Suprapubic skin (tissue), 4 donors: Measurements from ENCODE around the gene STON2. TPM values are rescaled to one million over a fixed set of nuclear protein-coding genes. Genes with fewer than 3 reads are reported as not detected.

Source experiments
- DNase-seq, 2 donors: peaks; one replicate each; pipeline ENCODE4 v3.0.0-alpha.2; 2019; ENCODE audit warnings: low spot score in 2 of 2
- H3K27ac ChIP-seq: fragments of 200-600 bp; sonication (generic); one replicate; pipeline ENCODE4 v1.5.1; 2019
- H3K27me3 ChIP-seq: fragments of 200-600 bp; sonication (generic); one replicate; pipeline ENCODE4 v1.5.1; 2019
- H3K36me3 ChIP-seq: fragments of 200-600 bp; sonication (generic); one replicate; pipeline ENCODE4 v1.5.1; 2019
- H3K4me1 ChIP-seq: fragments of 200-600 bp; sonication (generic); one replicate; pipeline ENCODE4 v1.5.1; 2019
- H3K4me3 ChIP-seq: fragments of 200-600 bp; sonication (generic); one replicate; pipeline ENCODE4 v1.5.1; 2019; ENCODE audit warnings: mild to moderate bottlenecking
- H3K9me3 ChIP-seq: fragments of 200-600 bp; sonication (generic); one replicate; pipeline ENCODE4 v1.5.1; 2019
- EP300 ChIP-seq: sonication (generic); formaldehyde crosslinking; IDR thresholded peaks from one replicate; pipeline ENCODE4 v1.6.1; 2017; ENCODE audit warnings: antibody characterized with exemption
- POLR2A ChIP-seq, 2 donors: fragments of 450-650 bp; IDR thresholded peaks; one replicate each; pipeline ENCODE4 v1.6.1; 2017; ENCODE audit warnings: antibody characterized with exemption in 2 of 2, mild to moderate bottlenecking in 2 of 2, moderate library complexity in 2 of 2
- POLR2AphosphoS5 ChIP-seq, 3 donors: sonication (generic); formaldehyde crosslinking; IDR thresholded peaks; one replicate each; pipeline ENCODE4 v1.6.1; 2017; ENCODE audit warnings: antibody characterized with exemption in 3 of 3
- WGBS: methylation state at CpG from one replicate; pipeline ENCODE4 v1.1.5; 2018; 5-methylcytosine and 5-hydroxymethylcytosine counted together
- total RNA-seq, 4 donors: library from RNA; depleted of rRNA; stranded (reverse); fragments of >200 nt; gene quantifications; one replicate each; pipeline ENCODE4 v1.1.0, GENCODE V29; 2016
- TF ChIP-seq, protein P1 (sequence below), 2 donors: fragments of 200-600 bp in 1 of 2; fragments of 450-650 bp in 1 of 2; sonication (generic) in 1 of 2; IDR thresholded peaks; one replicate each; pipeline ENCODE4 v1.5.1; 2016 to 2019; ENCODE audit warnings: antibody characterized with exemption in 2 of 2, mild to moderate bottlenecking in 1 of 2, moderate library complexity in 1 of 2

STON2 gene
- total RNA-seq, 4 donors from 2014 or later = 19.1 to 39.5 (median 22.8) TPM

DNA sequence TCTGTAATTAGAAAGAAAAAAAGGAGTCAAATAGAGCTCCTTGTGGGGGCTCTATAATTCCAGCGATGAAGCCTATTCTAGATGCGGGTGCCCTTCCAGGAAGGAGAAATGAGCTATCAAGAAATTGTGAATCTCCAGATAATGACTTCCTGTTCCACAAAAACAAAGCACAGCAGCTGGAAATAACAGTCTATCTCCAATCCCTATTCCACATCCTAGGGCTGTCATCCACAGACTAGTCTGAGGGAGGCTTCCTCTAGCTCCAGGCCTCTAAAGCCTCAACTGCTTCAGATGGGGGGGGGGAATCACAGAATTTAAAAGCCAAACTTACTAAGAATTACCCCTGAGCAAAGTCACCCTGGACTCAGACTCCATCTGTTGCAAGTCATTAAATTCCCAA lies 102.0 kb downstream of the STON2 start:
- Histone ChIP-seq H3K36me3 (no peaks in the 10 kb centered on the region), H3K27ac (no peak overlapping the region), H3K27me3 (no peaks in the 10 kb centered on the region), H3K4me3 (no peak overlapping the region), H3K9me3 (no peaks in the 10 kb centered on the region), H3K4me1 (peaks cover 4% of the 10 kb centered on the region)
- no peak for DNase-seq
- TF ChIP-seq, protein P1, sequence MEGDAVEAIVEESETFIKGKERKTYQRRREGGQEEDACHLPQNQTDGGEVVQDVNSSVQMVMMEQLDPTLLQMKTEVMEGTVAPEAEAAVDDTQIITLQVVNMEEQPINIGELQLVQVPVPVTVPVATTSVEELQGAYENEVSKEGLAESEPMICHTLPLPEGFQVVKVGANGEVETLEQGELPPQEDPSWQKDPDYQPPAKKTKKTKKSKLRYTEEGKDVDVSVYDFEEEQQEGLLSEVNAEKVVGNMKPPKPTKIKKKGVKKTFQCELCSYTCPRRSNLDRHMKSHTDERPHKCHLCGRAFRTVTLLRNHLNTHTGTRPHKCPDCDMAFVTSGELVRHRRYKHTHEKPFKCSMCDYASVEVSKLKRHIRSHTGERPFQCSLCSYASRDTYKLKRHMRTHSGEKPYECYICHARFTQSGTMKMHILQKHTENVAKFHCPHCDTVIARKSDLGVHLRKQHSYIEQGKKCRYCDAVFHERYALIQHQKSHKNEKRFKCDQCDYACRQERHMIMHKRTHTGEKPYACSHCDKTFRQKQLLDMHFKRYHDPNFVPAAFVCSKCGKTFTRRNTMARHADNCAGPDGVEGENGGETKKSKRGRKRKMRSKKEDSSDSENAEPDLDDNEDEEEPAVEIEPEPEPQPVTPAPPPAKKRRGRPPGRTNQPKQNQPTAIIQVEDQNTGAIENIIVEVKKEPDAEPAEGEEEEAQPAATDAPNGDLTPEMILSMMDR (IDR thresholded peaks at IDR 0.05) = no peak
- TF ChIP-seq POLR2AphosphoS5 (IDR thresholded peaks at IDR 0.05) (no peak), POLR2A (IDR thresholded peaks at IDR 0.05) (no peak), EP300 (no peak)
- 64% methylated on average over 2 of the region's 2 CpGs for WGBS

DNA sequence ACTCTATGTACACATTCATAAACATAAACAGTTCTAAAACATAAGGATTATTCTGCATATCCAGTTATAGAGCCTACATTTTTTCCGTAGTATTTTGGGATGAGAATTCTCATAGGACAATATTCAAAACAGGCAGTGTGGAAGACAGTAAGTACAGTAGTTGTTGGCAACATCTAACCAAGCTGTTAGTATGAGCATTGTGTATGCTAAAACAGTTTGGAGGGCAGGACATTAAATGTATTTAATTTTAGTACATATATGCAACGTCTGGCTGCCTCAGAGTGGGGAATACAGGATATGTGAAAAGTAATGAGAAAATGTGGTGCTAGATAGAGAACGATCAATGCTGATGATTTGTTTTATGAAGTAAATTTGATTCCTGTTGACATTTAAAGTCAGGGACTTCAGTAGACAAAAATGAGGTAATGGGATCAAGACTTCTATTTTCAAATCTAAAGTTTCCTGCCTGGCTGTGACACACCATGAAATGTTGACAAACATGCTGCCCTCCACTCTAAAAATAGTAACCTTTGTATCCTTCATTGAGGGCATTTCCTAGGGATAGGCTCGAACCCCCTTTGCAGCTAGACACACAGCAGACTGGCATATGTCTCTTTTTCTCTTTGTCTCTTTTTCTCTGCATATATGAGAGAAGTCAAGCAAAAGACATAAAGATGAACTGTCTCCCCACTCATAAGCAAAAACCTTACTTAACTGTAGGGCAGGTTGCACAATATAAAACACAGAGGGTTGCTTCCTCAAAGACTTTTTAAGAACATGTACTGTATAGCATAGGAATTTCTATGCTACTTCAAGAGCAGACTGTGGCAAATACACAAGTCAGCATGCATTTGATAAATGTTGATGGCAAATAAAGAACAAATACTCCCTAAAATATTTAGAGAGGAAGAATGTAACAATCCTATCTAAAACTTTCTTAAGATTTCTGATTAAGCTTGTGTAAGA lies 103.9 kb downstream of the STON2 start:
- H3K27me3 ChIP-seq = no peaks in the 10 kb centered on the region
- TF ChIP-seq EP300 (no peak), POLR2AphosphoS5 (IDR thresholded peaks at IDR 0.05) (no peak), POLR2A (IDR thresholded peaks at IDR 0.05) (no peak)
- TF ChIP-seq, protein P1 (IDR thresholded peaks at IDR 0.05) = no peak

DNA sequence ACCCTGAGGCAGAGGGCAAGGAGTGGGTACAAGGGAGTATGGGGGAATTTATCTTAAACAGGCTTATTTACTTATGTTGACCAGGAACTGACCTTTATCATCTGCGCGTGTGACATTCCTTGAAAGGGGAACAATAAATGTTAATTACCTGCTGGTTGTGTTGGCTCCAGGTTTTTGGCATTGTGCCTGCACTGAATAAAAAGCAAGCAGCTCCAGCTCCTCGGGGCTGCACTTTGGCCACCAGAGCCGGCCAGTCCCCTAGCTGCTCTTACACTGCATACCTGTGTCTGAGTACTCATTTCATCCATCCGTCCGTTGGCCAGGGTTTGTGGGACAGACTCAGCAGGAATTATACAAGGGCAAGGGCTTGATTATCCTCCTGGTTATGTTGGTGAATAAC lies 110.6 kb downstream of the STON2 start:
- H3K27ac ChIP-seq = no peak overlapping the region
- 81% methylated on average over 6 of the region's 6 CpGs for WGBS
- H3K4me3 ChIP-seq = no peak overlapping the region
- no peaks in the 10 kb centered on the region for H3K27me3 ChIP-seq
- no peak for TF ChIP-seq POLR2AphosphoS5 (IDR thresholded peaks at IDR 0.05)
- TF ChIP-seq, protein P1 (IDR thresholded peaks at IDR 0.05) = no peak
- no peak for TF ChIP-seq EP300
- DNase-seq = no peak
- no peaks in the 10 kb centered on the region for H3K36me3 ChIP-seq
- H3K9me3 ChIP-seq = no peaks in the 10 kb centered on the region
- peaks cover 6% of the 10 kb centered on the region for H3K4me1 ChIP-seq

More for the DNA sequence above, 103.9 kb downstream of the STON2 start:
- no peaks in the 10 kb centered on the region for H3K4me1 ChIP-seq
- DNase-seq = no peak
- WGBS = 76% methylated on average over 4 of the region's 4 CpGs
- no peak overlapping the region for H3K27ac ChIP-seq
- no peaks in the 10 kb centered on the region for H3K36me3 ChIP-seq
- no peak overlapping the region for H3K4me3 ChIP-seq
- H3K9me3 ChIP-seq = no peaks in the 10 kb centered on the region

DNA sequence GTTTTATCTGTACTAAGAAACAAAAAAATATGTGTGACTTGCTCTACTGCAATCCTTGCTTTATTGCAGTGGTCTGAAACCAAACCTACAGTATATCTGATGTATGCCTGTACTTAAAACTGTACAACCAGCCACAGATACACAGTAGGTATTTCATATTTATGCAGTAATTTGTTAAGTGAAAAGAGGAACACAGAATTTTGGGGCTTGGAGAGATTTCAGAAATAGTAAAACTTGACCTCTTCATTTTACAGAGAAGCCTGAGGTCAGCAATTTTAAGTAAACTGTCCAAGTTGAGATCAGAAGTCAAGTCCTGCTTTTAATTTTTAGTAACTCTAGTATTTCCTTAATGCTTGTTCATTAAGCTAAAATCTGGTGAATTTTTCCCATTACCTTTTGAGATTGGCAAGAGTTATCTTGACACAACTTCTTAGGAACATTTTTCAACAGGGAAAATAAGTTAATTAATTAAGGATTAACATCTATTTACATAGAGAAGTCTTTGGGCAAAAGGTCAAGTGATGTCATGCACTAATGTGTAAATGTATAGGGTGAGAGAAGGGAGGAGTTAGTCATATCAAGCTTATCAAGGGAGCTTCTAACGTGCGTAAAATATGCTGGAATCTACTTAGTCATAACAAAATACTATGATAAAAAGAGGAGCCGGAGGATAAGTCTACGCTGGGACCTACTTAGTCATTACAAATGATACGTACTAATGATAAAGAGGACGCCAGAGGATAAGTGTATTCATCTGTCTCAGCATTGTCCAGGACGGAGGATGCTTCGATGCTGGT lies 113.4 kb downstream of the STON2 start:
- WGBS = 72% methylated on average over 8 of the region's 8 CpGs
- Histone ChIP-seq H3K4me1 (peaks cover 16% of the 10 kb centered on the region), H3K36me3 (no peaks in the 10 kb centered on the region), H3K27ac (no peak overlapping the region), H3K27me3 (no peaks in the 10 kb centered on the region), H3K4me3 (no peak overlapping the region), H3K9me3 (no peaks in the 10 kb centered on the region)
- no peak for DNase-seq
- TF ChIP-seq, protein P1 (IDR thresholded peaks at IDR 0.05) = no peak
- TF ChIP-seq EP300 = no peak

DNA sequence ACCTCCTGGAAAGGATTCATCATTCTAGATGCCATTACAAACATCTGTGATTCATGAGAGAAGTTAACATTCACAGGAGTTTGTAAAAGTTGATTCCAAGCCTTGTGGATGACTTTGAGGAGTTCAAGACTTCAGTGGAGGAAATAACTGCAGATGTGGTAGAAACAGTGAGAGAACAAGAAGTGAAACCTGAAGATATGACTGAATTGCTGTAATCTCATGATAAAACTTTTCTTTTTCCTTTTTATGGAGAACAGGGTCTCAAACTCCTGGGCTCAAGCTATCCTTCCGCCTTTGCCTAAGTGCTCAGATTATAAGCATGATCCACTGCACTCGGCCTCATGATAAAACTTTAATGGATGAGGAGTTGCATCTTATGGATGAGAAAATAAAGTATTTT lies 114.9 kb downstream of the STON2 start:
- H3K4me3 ChIP-seq = no peak overlapping the region
- no peaks in the 10 kb centered on the region for H3K27me3 ChIP-seq
- H3K36me3 ChIP-seq = no peaks in the 10 kb centered on the region
- no peak overlapping the region for H3K27ac ChIP-seq
- TF ChIP-seq POLR2AphosphoS5 (IDR thresholded peaks at IDR 0.05) (no peak), EP300 (no peak), POLR2A (IDR thresholded peaks at IDR 0.05) (no peak)
- TF ChIP-seq, protein P1 (IDR thresholded peaks at IDR 0.05) = no peak
- 87% methylated on average over 2 of the region's 2 CpGs for WGBS
- no peak for DNase-seq
- peaks cover 16% of the 10 kb centered on the region for H3K4me1 ChIP-seq
- H3K9me3 ChIP-seq = no peaks in the 10 kb centered on the region
